PC-9 (cell line): ENCODE data around the gene CD109. TPM values are rescaled to one million over a fixed set of nuclear protein-coding genes. Genes with fewer than 3 reads are reported as not detected.

Experiments used
- BruUV-seq: library from RNA; stranded (reverse); fragments of 400-500 nt; replicated peaks from 2 replicates; lab custom pipeline; 2021; lab: Mats Ljungman, UMichigan
- CTCF ChIA-PET: fragments of 300-600 bp; sonication (Branson Sonifier 250); formaldehyde crosslinking; loops from one replicate; lab custom pipeline; 2022; ENCODE audit warnings: antibody characterized with exemption; lab: Charles Lee
- POLR2A ChIA-PET: fragments of 300-600 bp; sonication (Branson Sonifier 250); formaldehyde crosslinking; loops from one replicate; lab custom pipeline; 2022; ENCODE audit warnings: antibody characterized with exemption; ENCODE audit not compliant: unreplicated experiment; lab: Charles Lee
- DNase-seq, 2 experiments: peaks; one replicate each; pipeline versions ENCODE4 v3.0.0 to v3.0.0-alpha.2; 2015 to 2022; ENCODE audit warnings: mixed read lengths in 1 of 2
- H2AFZ ChIP-seq: fragments of 200-600 bp; sonication (generic); 2 replicates; pipeline ENCODE4 v1.8.1; 2017; ENCODE audit warnings: antibody characterized with exemption
- H3F3A ChIP-seq: fragments of 200-600 bp; sonication (generic); 2 replicates; pipeline ENCODE4 v1.8.1; 2017; ENCODE audit warnings: antibody characterized with exemption, mild to moderate bottlenecking, low read depth; ENCODE audit not compliant: insufficient read depth
- H3K27ac ChIP-seq: fragments of 200-600 bp; sonication (generic); 2 replicates; pipeline ENCODE4 v1.6.1; 2016; ENCODE audit warnings: mixed run types
- H3K27me3 ChIP-seq: fragments of 200-600 bp; sonication (generic); 2 replicates; pipeline ENCODE4 v1.6.1; 2016; ENCODE audit warnings: low read depth, mixed run types; ENCODE audit not compliant: insufficient read depth
- H3K36me3 ChIP-seq: fragments of 200-600 bp; sonication (generic); 2 replicates; pipeline ENCODE4 v1.6.1; 2016; ENCODE audit warnings: low read depth, mixed run types
- H3K4me1 ChIP-seq: fragments of 200-600 bp; sonication (generic); replicated peaks from 2 replicates; pipeline ENCODE4 v1.6.1; 2016; ENCODE audit warnings: mixed run types; ENCODE audit not compliant: insufficient read depth
- H3K4me2 ChIP-seq: fragments of 200-600 bp; sonication (generic); 2 replicates; pipeline ENCODE4 v1.6.1; 2017; ENCODE audit warnings: mixed run types
- H3K4me3 ChIP-seq: fragments of 200-600 bp; sonication (generic); 2 replicates; pipeline ENCODE4 v1.6.1; 2016; ENCODE audit warnings: mixed run types
- H3K79me2 ChIP-seq: fragments of 200-600 bp; sonication (generic); 2 replicates; pipeline ENCODE4 v1.6.1; 2017; ENCODE audit warnings: low read depth, mixed run types
- H3K9me2 ChIP-seq: fragments of 200-600 bp; sonication (generic); 2 replicates; pipeline ENCODE4 v1.8.1; 2017; ENCODE audit warnings: mild to moderate bottlenecking; ENCODE audit not compliant: insufficient read depth
- H3K9me3 ChIP-seq: fragments of 200-600 bp; sonication (generic); 2 replicates; pipeline ENCODE4 v1.8.1; 2016; ENCODE audit warnings: low read depth; ENCODE audit not compliant: insufficient read depth
- H4K20me1 ChIP-seq: fragments of 200-600 bp; sonication (generic); 2 replicates; pipeline ENCODE4 v1.8.1; 2017; ENCODE audit not compliant: insufficient read depth
- EZH2 ChIP-seq: fragments of 200-600 bp; sonication (generic); IDR thresholded peaks from 2 replicates; pipeline ENCODE4 v1.8.0; 2017; ENCODE audit warnings: antibody characterized with exemption, low read depth
- intact Hi-C: fragments of 100-400 bp; cut with micrococcal nuclease; formaldehyde crosslinking; loops from one replicate; pipeline ENCODE4 v1.10.0; 2022; ENCODE audit not compliant: unreplicated experiment
- total RNA-seq: library from RNA; stranded (reverse); gene quantifications from 2 replicates; pipeline ENCODE4 v1.2.3, GENCODE V29; 2021
- TF ChIP-seq, protein P1 (sequence below): fragments of 200-600 bp; sonication (generic); conservative IDR thresholded peaks from 2 replicates; pipeline ENCODE4 v1.6.1; 2017; ENCODE audit warnings: mixed run types, antibody characterized with exemption, mild to moderate bottlenecking, moderate library complexity

CD109 gene
- total RNA-seq, 1 experiment from 2014 or later: 50.7 TPM

DNA sequence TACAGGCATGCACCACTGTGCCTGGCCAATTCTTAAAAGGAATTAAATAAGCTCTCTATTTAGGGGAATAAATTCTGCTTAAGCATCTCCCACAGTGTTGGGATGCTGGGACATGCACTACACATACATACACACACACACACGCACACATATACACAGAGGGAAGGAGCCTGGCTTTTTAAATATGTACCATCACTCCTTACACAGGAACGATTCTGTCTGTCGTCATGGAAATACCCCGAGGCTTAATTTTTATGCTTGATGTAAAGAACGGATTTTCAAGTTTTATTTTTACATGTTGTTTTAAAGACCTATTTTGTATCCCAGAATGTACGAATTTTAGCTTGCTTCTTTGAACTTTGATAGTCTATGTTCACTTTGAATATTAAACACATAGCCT lies 95.3 kb downstream of the CD109 start:
- Histone ChIP-seq H3K27ac (no peak overlapping the region), H3K36me3 (0 out of 2 replicates have a peak, but pooled peaks cover 5% of the 10 kb centered on the region), H3K79me2 (no peaks in the 10 kb centered on the region), H3F3A (no peaks in the 10 kb centered on the region), H3K4me2 (no peak overlapping the region), H4K20me1 (no peaks in the 10 kb centered on the region), H3K27me3 (no peaks in the 10 kb centered on the region), H3K9me2 (no peaks in the 10 kb centered on the region), H3K9me3 (no peaks in the 10 kb centered on the region), H3K4me1 (no peaks in the 10 kb centered on the region), H2AFZ (no peak overlapping the region), H3K4me3 (no peak overlapping the region)
- no TSS peak for BruUV-seq
- DNase-seq: no peak
- intact Hi-C loops: no loop called here
- no peak for TF ChIP-seq EZH2
- TF ChIP-seq, protein P1, sequence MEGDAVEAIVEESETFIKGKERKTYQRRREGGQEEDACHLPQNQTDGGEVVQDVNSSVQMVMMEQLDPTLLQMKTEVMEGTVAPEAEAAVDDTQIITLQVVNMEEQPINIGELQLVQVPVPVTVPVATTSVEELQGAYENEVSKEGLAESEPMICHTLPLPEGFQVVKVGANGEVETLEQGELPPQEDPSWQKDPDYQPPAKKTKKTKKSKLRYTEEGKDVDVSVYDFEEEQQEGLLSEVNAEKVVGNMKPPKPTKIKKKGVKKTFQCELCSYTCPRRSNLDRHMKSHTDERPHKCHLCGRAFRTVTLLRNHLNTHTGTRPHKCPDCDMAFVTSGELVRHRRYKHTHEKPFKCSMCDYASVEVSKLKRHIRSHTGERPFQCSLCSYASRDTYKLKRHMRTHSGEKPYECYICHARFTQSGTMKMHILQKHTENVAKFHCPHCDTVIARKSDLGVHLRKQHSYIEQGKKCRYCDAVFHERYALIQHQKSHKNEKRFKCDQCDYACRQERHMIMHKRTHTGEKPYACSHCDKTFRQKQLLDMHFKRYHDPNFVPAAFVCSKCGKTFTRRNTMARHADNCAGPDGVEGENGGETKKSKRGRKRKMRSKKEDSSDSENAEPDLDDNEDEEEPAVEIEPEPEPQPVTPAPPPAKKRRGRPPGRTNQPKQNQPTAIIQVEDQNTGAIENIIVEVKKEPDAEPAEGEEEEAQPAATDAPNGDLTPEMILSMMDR: no peak
- CTCF ChIA-PET: no interaction called here
- POLR2A ChIA-PET: interaction anchor here (0.5 kb wide), 1 partner anchor 211 kb away, joined by 3 read pairs; no protein-coding TSS in a partner anchor

GRCh38 chr6:73792738-73793137 lies 96.7 kb downstream of the CD109 start:
- H3K27ac ChIP-seq: no peak overlapping the region
- intact Hi-C loops: no loop called here
- no peak for DNase-seq
- TF ChIP-seq, protein P1: no peak
- no peak for TF ChIP-seq EZH2
- no peaks in the 10 kb centered on the region for H3K79me2 ChIP-seq
- H3K4me1 ChIP-seq: no peaks in the 10 kb centered on the region
- 0 out of 2 replicates have a peak, but pooled peaks cover 5% of the 10 kb centered on the region for H3K36me3 ChIP-seq
- ChIA-PET POLR2A (no interaction called here), CTCF (no interaction called here)
- no peak overlapping the region for H3K4me3 ChIP-seq
- H3K4me2 ChIP-seq: no peak overlapping the region
- BruUV-seq: no TSS peak
- no peaks in the 10 kb centered on the region for H3K27me3 ChIP-seq
- H3F3A ChIP-seq: no peaks in the 10 kb centered on the region
- H3K9me2 ChIP-seq: no peaks in the 10 kb centered on the region
- H3K9me3 ChIP-seq: no peaks in the 10 kb centered on the region
- H4K20me1 ChIP-seq: no peaks in the 10 kb centered on the region
- no peak overlapping the region for H2AFZ ChIP-seq

DNA sequence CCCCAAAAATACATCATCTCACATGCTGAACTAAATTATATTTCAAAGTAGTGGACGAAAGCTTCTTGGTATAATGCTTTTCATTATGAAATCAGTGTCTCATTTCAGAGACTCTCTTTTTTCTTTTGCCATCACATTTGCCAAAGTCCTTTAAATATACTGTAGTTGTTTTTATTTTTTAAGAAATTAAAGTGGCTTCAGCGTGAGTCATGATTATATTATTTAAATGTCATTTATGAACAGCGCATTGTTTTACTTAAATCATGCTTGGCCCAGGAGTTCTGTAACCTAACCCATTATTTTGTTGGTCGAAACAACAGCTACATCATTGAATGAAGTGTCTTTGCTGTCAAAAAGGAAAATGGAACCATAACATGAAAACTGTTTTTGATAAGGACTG lies 100.9 kb downstream of the CD109 start:
- Histone ChIP-seq H3K27me3 (no peaks in the 10 kb centered on the region), H4K20me1 (no peaks in the 10 kb centered on the region), H3K9me3 (peaks cover 4% of the 10 kb centered on the region; the same call in 1 of the 2 replicates), H3K4me3 (no peak overlapping the region), H3K9me2 (no peaks in the 10 kb centered on the region), H3K79me2 (no peaks in the 10 kb centered on the region), H3K36me3 (0 out of 2 replicates have a peak, but pooled peaks cover 5% of the 10 kb centered on the region), H3F3A (0 out of 2 replicates have a peak, but pooled peaks cover 5% of the 10 kb centered on the region), H3K4me2 (no peak overlapping the region), H2AFZ (no peak overlapping the region), H3K4me1 (0 out of 2 replicates have a peak, but pooled peaks cover 3% of the 10 kb centered on the region), H3K27ac (no peak overlapping the region)
- CTCF ChIA-PET: no interaction called here
- no peak for DNase-seq
- TF ChIP-seq, protein P1: no peak
- TF ChIP-seq EZH2: no peak
- intact Hi-C loops: no loop called here
- POLR2A ChIA-PET: no interaction called here
- BruUV-seq: no TSS peak
